Mucosa of descending colon (tissue), 3 donors: ENCODE measurements around the gene CGB2. TPM values are rescaled to one million over a fixed set of nuclear protein-coding genes. Genes with fewer than 3 reads are reported as not detected.
"Not testable (repeated sequence)": the region's sequence is repeated elsewhere in the genome, so short reads cannot be mapped to it uniquely, and the experiment has no call there.

ENCODE experiments used
- ATAC-seq: fragments of 200-7000 bp; cut with Tn5 transposase; one replicate; pipeline ENCODE4 v1.9.1; 2020; ENCODE audit warnings: mild to moderate bottlenecking, moderate library complexity
- DNase-seq, 3 donors: peaks; one replicate each; pipeline ENCODE4 v3.0.0-alpha.2; 2020
- H3K36me3 ChIP-seq: fragments of 200-600 bp; one replicate; pipeline ENCODE4 v1.8.0; 2021; ENCODE audit warnings: low read depth, mild to moderate bottlenecking
- H3K4me1 ChIP-seq: fragments of 200-600 bp; one replicate; pipeline ENCODE4 v1.8.0; 2021; ENCODE audit warnings: low read depth, mild to moderate bottlenecking
- H3K4me3 ChIP-seq: fragments of 200-600 bp; one replicate; pipeline ENCODE4 v1.8.0; 2021; ENCODE audit warnings: mild to moderate bottlenecking
- H3K9me3 ChIP-seq: fragments of 200-600 bp; one replicate; pipeline ENCODE4 v1.8.0; 2021; ENCODE audit warnings: mild to moderate bottlenecking
- intact Hi-C, 2 donors: fragments of 100-400 bp; cut with DNase I in 1 of 2; cut with micrococcal nuclease in 1 of 2; formaldehyde crosslinking; loops; one replicate each; pipeline versions ENCODE4 v1.11.0 to v1.11.1; 2022; cut with DNase I, micrococcal nuclease
- total RNA-seq, 3 donors: library from RNA; stranded (reverse); fragmentation: NEBNext Ultra II Directional in 2 of 3; extraction: Animal tissue kit (Norgen Biotek cat#: 25700) in 2 of 3; gene quantifications; one replicate each; pipeline versions ENCODE4 v1.2.1 to v1.2.4, GENCODE V29; 2021 to 2023
- TF ChIP-seq, protein P1 (sequence below): fragments of 200-600 bp; IDR thresholded peaks from one replicate; pipeline ENCODE4 v1.8.0; 2022; ENCODE audit warnings: antibody characterized with exemption, mild to moderate bottlenecking
- donor health status: DM: no; HTN: no; CAD: no; lungs with moderate emphysema.
- donor health status: DM: no; HTN: no; CAD: no.
- donor health status: DM: no; HTN: yes; CAD: no.

The CGB2 gene
- total RNA-seq, 3 donors from 2014 or later: not detected

DNA sequence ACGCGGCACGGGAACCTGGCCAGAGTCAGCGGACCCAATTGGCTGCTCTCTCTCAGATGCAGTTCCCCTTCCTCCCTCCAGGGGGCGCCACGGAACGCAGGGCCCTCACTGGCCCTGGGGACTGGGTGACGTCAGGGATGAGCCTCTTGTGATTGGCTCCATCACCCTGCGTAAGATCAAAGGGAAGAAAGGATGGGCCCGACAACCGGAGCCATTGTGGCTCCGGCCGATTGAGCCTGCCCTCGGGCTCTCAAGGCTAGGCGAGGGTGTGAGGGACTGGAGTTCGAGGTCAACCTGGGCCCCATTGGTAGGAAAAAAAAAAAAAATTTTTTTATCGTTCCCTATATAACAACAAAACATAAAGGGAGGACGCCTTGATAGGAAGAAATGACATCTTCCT is 5.1 kb downstream of the CGB2 start, which contains the start of gene CGB1:
Gene CGB1, minus strand, starts transcription at position 81 of the 400 bp plus-strand sequence. CDS start 184 bp downstream, outside the sequence.
- H3K36me3 ChIP-seq, H3K4me1 ChIP-seq, DNase-seq, H3K9me3 ChIP-seq, H3K4me3 ChIP-seq, ATAC-seq, intact Hi-C loops: not testable (repeated sequence)

DNA sequence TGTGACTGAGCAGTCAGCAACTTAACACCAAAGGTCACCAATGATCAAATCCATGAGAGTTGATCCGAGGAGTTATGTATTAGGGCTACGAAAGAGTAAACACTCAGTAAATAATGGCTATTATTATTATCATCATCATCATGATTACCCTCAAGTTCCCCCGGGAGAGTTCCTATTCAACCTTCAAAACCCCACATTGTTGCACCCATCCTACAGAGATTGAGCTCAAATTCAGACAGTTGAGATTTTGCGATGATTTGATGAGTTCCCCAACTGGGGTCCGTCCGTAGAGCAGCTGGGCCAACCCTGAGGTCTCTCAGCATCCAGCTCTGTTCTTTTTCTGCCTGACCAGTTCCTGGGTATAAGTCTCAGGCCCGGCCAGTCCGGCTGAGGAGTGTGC is 6.4 kb downstream of the CGB2 start:
- H3K36me3 ChIP-seq, intact Hi-C loops, H3K4me1 ChIP-seq, H3K9me3 ChIP-seq, DNase-seq, ATAC-seq, H3K4me3 ChIP-seq: not testable (repeated sequence)

DNA sequence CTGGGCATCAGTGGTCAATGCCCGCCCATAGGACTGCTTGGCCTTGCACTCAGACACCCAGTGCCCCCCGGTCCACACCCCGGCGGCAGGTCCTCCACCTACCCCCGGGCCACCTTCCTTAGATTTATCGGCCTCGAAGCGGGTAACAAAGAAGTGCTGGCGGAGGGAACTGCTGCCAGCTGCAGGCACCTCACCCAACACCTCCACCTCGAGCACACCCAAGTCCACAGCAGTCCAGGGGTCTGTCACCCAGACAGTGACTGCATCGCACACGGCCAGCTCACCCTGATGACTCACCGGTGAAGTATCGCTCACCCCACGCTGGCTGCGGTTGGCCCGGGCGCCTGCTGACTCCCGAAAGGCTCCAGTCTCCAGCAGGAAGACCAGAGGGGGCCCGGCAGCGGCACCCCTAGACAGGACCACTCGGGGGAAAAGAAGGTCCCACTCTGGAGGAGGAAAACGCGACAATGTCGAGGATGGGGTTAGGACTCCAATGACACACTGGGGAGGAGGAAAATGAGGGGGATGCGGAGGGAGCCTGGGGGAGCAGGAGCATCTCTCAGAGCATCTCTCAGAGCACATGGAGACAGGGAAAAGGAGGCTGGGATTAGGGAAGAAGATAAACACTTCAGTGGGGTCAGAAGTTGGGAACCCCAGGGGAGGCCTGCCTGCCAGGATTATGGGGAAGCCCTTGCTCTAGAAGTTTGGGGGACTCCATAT is 7.0 kb downstream of the CGB2 start:
- H3K9me3 ChIP-seq, intact Hi-C loops, H3K36me3 ChIP-seq, H3K4me3 ChIP-seq, H3K4me1 ChIP-seq, DNase-seq, ATAC-seq: not testable (repeated sequence)

- intact Hi-C loops, H3K36me3 ChIP-seq, ATAC-seq, H3K4me1 ChIP-seq, H3K4me3 ChIP-seq, H3K9me3 ChIP-seq, DNase-seq: not testable (repeated sequence)
Measured at GRCh38 chr19:49039736-49040135, 8.0 kb downstream of the CGB2 start.

DNA sequence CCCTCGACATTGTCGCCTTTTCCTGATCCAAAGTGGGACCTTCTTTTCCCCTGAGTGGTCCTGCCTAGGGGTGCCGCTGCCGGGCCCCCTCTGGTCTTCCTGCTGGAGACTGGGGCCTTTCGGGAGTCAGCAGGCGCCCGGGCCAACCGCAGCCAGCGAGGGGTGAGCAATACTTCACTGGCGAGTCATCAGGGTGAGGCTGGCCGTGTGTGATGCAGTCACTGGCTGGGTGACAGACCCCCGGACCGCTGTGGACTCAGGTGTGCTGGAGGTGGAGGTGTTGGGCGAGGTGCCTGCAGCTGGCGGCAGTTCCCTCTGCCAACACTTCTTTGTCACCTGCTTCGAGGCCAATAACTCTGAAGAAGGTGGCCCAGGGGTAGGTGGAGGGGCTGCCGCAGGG is 10.5 kb downstream of the CGB2 start:
- H3K4me1 ChIP-seq: no peaks in the 10 kb centered on the region
- no peak overlapping the region for H3K4me3 ChIP-seq
- intact Hi-C loops: no loop called here
- no peaks in the 10 kb centered on the region for H3K9me3 ChIP-seq
- no peaks in the 10 kb centered on the region for H3K36me3 ChIP-seq
- no peak for DNase-seq
- ATAC-seq: no peak
- TF ChIP-seq, protein P1, sequence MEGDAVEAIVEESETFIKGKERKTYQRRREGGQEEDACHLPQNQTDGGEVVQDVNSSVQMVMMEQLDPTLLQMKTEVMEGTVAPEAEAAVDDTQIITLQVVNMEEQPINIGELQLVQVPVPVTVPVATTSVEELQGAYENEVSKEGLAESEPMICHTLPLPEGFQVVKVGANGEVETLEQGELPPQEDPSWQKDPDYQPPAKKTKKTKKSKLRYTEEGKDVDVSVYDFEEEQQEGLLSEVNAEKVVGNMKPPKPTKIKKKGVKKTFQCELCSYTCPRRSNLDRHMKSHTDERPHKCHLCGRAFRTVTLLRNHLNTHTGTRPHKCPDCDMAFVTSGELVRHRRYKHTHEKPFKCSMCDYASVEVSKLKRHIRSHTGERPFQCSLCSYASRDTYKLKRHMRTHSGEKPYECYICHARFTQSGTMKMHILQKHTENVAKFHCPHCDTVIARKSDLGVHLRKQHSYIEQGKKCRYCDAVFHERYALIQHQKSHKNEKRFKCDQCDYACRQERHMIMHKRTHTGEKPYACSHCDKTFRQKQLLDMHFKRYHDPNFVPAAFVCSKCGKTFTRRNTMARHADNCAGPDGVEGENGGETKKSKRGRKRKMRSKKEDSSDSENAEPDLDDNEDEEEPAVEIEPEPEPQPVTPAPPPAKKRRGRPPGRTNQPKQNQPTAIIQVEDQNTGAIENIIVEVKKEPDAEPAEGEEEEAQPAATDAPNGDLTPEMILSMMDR: no peak

GRCh38 chr19:49042666-49043065 is 11.0 kb downstream of the CGB2 start:
- H3K9me3 ChIP-seq, DNase-seq, H3K4me1 ChIP-seq, ATAC-seq, H3K36me3 ChIP-seq, H3K4me3 ChIP-seq, intact Hi-C loops: not testable (repeated sequence)

DNA sequence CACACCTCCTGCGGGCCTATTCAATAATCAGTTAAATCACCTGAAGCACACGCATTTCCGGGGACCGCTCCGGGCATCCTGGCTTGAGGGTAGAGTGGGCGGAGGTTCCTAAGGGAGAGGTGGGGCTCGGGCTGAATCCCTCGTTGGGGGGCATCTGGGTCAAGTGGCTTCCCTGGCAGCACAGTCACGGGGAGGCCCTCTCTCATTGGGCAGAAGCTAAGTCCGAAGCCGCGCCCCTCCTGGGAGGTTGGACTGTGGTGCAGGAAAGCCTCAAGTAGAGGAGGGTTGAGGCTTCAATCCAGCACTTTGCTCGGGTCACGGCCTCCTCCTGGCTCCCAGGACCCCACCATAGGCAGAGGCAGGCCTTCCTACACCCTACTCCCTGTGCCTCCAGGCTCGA is 11.9 kb downstream of the CGB2 start, which contains the start of gene CGB5:
Gene CGB5, plus strand, starts transcription at position 301 of the 400 bp plus-strand sequence. CDS start 362 bp downstream, outside the sequence.
- H3K4me1 ChIP-seq, H3K36me3 ChIP-seq, intact Hi-C loops, DNase-seq, ATAC-seq, H3K9me3 ChIP-seq, H3K4me3 ChIP-seq: not testable (repeated sequence)

DNA sequence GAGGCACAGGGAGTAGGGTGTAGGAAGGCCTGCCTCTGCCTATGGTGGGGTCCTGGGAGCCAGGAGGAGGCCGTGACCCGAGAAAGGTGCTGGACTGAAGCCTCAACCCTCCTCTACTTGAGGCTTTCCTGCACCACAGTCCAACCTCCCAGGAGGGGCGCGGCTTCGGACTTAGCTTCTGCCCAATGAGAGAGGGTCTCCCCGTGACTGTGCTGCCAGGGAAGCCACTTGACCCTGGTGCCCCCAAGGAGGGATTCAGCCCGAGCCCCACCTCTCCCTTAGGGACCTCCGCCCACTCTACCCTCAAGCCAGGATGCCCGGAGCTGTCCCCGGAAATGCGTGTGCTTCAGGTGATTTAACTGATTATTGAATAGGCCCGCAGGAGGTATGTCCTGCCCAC is 17.3 kb downstream of the CGB2 start, which contains the start of gene CGB8:
Gene CGB8, minus strand, starts transcription at position 101 of the 400 bp plus-strand sequence. CDS start 372 bp downstream, outside the sequence.
- H3K4me1 ChIP-seq, H3K36me3 ChIP-seq, intact Hi-C loops, ATAC-seq, DNase-seq, H3K9me3 ChIP-seq, H3K4me3 ChIP-seq: not testable (repeated sequence)

DNA sequence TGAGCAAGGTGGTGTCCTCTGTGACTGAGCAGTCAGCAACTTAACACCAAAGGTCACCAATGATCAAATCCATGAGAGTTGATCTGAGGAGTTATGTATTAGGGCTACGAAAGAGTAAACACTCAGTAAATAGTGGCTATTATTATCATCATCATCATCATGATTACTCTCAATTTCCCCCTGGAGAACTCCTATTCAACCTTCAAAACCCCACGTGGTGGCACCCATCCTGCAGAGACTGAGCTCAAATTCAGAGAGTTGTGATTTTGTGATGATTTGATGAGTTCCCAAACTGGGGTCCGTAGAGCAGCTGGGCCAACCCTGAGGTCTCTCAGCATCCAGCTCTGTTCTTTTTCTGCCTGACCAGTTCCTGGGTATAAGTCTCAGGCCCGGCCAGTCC is 18.1 kb downstream of the CGB2 start:
- intact Hi-C loops, DNase-seq, H3K4me1 ChIP-seq, H3K36me3 ChIP-seq, H3K9me3 ChIP-seq, ATAC-seq, H3K4me3 ChIP-seq: not testable (repeated sequence)

- H3K4me1 ChIP-seq, H3K4me3 ChIP-seq, DNase-seq, H3K36me3 ChIP-seq, intact Hi-C loops, H3K9me3 ChIP-seq, ATAC-seq: not testable (repeated sequence)
Measured at GRCh38 chr19:49050376-49051033, 18.8 kb downstream of the CGB2 start.
